GM10847 (cell line): Measurements from ENCODE around the gene PLEKHG3.

Experiments
- POLR2A ChIP-seq: IDR thresholded peaks from 2 replicates; pipeline ENCODE4 v1.6.1; 2011; ENCODE audit not compliant: insufficient read length; ENCODE audit errors: extremely low read depth

The PLEKHG3 gene

GRCh38 chr14:64717870-64718269, 13.6 kb downstream of the PLEKHG3 start:
- no peak for TF ChIP-seq POLR2A

DNA sequence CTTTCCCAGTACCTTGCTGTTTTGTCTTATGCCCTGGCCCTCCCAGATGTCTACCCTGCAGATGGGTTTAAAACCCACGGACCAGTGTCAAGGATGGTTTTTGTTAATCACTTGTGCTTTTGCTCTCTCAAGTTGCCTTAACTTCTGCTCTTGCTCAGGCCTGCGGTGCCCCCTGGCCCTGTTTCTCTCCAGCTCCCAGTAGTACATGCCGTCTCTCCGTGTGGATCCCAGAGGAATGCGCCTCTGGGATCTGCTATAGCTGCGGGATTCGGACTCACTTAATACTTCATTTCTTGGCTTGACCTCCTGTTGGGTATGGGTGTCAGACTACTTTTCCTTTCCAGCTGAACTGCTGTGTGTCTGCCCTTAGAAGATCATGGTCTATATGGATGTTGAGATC, 14.5 kb downstream of the PLEKHG3 start:
- no peak for TF ChIP-seq POLR2A

GRCh38 chr14:64719601-64720000, 15.4 kb downstream of the PLEKHG3 start:
- no peak for TF ChIP-seq POLR2A

DNA sequence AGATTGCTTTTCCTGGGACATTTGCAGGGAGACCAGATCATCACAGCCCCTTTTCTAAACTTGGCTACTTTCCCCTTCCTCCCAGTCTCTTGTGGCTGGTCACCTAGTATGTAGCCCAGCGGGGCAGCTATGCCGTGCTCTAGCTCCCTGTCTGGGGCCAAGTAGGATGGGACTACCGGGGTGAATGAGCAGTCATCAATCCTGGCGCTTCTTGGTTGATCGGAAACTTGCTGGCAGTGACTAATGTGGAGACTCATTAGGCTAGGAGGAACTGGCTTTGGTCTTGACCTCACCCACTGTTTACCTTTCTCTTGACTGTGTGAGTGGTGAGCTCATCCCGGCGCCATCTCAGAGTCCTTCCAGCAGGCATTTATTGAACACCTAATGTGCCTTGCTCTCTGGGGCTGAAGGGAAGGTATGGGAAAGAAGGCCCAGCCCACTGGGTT, 15.9 kb downstream of the PLEKHG3 start:
- no peak for TF ChIP-seq POLR2A

DNA sequence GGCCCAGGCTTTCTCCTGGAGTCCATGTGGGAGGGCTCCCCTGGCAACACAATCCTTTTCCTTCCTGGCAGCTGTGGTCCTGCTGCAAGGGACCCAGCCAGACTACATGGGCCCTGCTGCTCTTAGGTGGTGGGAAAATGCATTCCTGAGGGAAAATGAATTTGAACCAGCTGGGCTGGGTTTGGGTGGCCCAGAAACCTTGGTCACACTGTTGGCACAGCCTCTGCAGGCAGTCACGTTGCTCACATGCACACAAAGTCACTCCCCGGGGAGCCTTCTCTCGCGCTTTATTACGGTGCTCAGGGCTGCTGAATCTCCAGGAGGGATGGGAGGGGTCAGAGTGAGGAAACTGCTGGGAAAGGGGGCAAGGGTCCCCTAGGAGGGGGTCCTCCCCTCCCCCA, 17.2 kb downstream of the PLEKHG3 start:
- TF ChIP-seq POLR2A, result no peak

- no peak for TF ChIP-seq POLR2A
Observed at GRCh38 chr14:64721899-64722298, 17.7 kb downstream of the PLEKHG3 start.

DNA sequence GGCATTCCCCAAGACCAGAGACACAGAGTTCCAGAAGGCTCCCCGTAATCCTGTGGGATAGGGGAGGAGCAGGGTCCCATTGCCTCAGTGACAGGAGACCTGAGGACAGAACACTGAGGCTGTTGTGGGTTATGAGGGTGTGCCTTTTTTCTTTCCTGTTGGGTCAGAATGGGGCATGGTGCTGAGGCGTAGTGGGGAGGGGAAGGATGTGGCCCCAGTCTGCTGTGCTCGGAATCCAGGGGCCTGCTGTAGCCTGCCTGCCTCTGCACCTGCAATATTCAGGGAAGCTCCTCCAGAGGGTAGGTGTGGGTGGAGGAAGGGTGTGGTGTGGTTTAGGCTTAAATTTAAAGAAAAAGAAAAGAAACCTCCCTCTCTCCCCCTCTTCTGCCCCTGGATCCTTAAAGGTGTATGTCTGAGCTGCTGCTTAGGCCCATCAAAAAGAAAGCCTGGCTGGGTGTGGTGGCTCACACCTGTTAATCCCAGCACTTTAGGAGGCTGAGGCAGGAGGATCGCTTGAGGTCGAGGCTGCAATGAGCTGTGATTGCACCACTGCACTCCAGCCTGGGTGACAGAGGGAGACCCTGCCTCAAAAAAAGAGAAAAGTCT, 18.7 kb downstream of the PLEKHG3 start:
- TF ChIP-seq POLR2A, result no peak

DNA sequence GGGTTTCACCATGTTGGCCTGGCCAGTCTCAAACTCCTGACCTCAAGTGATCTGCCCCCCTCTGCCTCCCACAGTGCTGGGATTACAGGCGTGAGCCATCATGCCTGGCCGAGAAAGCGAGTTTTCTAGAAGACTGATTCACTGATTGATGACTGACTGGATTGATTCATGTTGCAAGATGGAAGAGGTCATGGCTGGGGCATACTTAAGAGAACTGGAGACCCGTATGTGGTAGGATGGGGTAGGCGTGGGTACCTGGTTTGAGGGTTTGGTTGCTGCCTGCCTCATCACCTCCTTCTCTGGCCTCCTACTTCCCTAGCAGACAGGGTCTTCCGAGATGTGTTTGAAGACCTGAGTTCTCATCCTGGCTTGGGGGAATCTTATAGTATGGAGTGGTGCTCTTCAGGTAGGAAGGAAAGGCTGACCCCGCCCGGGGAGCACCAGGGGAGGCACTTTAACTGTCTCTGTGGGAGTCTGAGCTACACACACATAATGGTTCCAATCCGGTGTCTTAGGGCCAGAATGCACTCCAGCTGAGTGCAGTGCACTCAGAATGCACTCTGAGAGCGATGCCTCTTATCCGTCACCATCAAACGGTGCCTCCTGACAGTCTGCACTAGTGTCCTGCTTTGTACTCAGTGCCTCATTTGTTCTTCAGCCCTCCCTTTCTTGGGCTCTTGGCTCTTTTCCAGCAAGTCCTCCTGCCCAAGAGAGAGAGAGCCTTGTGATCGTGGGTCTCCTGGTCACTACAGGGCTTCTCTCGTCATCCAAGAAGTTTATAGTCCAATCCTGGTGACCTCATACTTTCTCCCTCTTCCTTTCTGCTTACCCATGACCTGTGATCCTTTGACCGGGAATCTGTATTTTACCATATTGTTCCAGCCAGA, 19.7 kb downstream of the PLEKHG3 start:
- no peak for TF ChIP-seq POLR2A

- TF ChIP-seq POLR2A, result no peak
Observed at GRCh38 chr14:64724578-64724930, 20.3 kb downstream of the PLEKHG3 start.

DNA sequence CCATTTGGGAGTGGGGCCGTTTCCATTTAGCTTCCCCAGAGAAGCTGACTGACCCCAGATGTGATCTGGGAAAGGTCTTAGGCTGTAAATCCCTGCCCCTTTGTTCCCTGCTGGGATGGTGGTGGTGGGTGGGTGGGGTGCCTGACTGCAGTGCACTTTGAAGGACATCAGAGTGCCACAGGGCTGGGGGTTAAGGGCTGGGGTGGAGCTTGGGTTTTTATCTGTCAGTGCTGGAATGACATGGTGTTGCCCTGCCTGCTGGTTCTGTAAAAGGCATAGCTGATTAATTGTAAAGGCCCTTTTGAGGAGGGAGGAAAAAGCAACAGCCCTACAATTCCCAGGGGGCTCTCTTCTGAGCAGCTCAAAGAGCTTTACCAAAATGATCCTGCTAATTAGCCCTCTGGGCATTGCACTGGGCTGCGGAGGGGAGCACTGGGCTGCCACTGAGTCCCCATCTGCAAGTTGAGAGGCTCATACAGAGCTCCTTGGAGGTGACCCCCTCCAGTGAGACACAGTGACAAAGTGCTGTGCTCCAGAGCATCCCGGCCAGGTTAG, 21.1 kb downstream of the PLEKHG3 start:
- TF ChIP-seq POLR2A, result no peak

DNA sequence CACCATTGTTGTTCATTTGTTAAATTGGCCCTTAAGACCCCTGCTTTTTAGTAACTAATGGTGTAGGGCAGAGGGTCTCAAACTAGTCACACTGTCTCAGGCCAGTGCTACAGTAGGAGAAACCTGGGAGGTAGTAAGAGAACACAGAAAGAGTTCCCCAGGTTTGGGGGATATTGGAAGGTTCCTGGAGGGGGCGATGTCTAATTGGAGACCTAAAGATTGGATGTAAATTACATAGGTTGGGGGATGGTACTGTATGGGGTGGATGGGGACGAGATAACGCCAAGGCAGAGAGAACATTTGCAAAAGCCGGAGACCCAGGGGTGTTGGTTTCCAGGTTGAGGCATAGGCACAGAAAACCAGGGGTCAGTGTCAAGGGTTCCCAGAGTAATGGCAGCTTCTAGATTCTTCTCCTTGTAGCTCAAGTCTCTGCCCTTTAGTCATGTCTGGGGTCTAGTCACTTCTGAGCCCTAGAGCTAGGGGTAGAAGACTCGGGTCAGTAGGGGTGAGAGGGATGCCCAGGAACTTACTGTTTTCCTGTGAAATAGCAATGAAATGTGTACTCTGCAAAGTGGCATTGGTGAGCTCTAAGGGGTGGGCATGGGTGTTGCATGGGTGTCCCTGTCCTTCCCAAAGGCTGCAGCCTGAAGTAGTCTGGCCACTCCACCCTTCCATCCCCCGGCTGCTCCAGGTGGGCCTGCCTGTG, 21.8 kb downstream of the PLEKHG3 start:
- TF ChIP-seq POLR2A, result no peak

GRCh38 chr14:64726585-64726890, 22.3 kb downstream of the PLEKHG3 start:
- no peak for TF ChIP-seq POLR2A

DNA sequence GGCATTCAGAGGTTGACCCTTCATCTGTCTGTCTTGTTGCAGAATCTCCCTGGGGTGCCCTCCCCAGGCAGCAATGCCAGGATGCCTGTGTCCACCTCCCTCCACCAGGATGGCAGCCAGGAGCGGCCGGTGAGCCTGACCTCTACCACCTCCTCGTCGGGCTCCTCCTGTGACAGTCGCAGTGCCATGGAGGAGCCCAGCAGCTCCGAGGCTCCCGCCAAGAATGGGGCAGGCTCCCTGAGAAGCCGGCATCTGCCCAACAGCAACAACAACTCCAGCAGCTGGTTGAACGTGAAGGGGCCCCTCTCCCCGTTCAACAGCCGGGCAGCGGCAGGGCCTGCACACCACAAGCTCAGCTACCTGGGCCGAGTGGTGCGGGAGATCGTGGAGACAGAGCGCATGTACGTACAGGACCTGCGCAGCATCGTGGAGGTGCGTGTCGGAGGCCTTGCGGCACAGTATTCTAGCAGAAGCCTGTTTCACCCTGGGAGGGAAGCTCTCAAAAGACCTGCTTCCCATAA, 23.4 kb downstream of the PLEKHG3 start:
- TF ChIP-seq POLR2A, result no peak

DNA sequence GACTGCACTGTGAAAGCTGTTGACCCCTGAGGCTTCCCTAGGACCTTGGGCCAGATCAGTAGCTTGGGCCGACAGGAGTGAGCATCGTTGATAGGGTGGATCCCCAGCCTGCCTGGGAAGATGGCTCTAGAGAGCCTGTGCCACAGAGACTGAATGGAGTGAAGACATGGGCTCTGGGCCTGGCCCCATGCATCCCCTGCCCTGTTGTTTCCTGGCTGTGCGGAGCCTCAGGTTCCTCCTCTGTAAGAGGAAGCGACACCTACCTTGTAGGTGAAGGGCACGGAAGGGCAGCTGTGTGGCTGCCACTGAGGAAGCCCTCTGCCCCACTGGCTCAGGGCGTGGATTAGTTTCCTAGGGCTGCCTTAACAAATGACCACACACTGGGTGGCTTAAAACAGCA, 23.9 kb downstream of the PLEKHG3 start:
- no peak for TF ChIP-seq POLR2A

DNA sequence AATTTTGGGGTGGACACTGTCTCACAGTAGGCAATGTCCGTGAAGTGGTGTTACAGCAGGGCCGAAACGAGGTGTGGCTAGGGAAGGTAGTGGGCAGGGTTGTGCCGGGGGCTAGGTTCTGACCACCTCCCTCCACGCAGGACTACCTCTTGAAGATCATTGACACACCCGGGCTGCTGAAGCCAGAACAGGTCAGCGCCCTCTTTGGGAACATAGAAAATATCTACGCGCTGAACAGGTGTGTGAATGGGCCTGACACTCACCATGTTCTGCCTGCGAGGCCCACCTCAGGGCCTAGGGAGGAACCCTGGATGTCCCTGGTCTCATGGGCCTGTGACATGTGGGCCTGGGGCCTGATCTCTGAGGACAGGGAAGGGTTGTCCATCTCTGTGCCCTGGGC, 24.6 kb downstream of the PLEKHG3 start:
- TF ChIP-seq POLR2A, result no peak
